ENCODE results near the gene CCDC85B.
A peak's percentile ranks its signal among the peaks of the same experiment; 100 is the strongest.

DNA sequence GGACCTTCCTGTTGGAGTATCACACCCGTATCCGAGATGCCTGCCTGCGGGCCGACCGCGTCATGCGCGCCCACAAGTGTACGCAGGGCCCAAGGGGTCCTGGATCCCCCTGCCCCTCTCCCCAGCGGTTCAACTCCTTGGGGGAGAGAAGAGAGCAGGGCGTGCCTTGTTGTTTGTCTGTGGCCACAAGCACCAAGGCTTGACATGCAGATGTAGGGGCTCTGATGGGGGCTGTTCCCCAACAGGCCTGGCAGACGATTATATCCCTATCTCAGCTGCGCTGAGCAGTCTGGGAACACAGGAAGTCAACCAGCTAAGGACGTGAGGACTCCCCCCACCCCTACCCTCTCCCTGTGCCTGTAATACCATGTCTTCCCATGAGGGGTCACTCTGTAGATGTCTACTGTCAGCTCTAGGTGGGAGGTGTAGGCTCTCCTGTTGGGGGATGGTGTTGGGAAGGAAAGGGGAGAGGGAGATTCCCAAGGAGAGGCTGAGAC is 39.3 kb upstream of the CCDC85B start:
- TF ChIP-seq POLR2A (IDR thresholded peaks at IDR 0.05), result no peak
- TF ChIP-seq, protein P1, sequence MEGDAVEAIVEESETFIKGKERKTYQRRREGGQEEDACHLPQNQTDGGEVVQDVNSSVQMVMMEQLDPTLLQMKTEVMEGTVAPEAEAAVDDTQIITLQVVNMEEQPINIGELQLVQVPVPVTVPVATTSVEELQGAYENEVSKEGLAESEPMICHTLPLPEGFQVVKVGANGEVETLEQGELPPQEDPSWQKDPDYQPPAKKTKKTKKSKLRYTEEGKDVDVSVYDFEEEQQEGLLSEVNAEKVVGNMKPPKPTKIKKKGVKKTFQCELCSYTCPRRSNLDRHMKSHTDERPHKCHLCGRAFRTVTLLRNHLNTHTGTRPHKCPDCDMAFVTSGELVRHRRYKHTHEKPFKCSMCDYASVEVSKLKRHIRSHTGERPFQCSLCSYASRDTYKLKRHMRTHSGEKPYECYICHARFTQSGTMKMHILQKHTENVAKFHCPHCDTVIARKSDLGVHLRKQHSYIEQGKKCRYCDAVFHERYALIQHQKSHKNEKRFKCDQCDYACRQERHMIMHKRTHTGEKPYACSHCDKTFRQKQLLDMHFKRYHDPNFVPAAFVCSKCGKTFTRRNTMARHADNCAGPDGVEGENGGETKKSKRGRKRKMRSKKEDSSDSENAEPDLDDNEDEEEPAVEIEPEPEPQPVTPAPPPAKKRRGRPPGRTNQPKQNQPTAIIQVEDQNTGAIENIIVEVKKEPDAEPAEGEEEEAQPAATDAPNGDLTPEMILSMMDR (IDR thresholded peaks at IDR 0.05 in 8 of 11, conservative IDR thresholded peaks at IDR 0.05 in 3 of 11), result peak in 7 of 11 experiments; percentile 27 to 59 (median 36)
- TF ChIP-seq POLR2AphosphoS5 (IDR thresholded peaks at IDR 0.05), result peak; percentile 47 to 82 (median 57)

All from spleen (tissue), 7 donors.